GM23338 (cell line): ENCODE results near the gene NDUFS6. TPM values are rescaled to one million over a fixed set of nuclear protein-coding genes. Genes with fewer than 3 reads are reported as not detected.

Source experiments
- ATAC-seq: fragments of 200-7000 bp; cut with Tn5 transposase; 3 replicates; pipeline ENCODE4 v1.9.1; 2020
- DNase-seq: peaks from one replicate; pipeline ENCODE4 v3.0.0-alpha.2; 2015; ENCODE audit warnings: low spot score
- H2AFZ ChIP-seq: fragments of 200-600 bp; sonication (generic); 2 replicates; pipeline ENCODE4 v1.8.0; 2016; ENCODE audit warnings: antibody characterized with exemption, mild to moderate bottlenecking, moderate library complexity
- H3F3A ChIP-seq: fragments of 200-600 bp; sonication (generic); replicated peaks from 2 replicates; pipeline ENCODE4 v1.8.0; 2017; ENCODE audit warnings: antibody characterized with exemption, mixed run types, low read depth
- H3K27ac ChIP-seq: fragments of 200-600 bp; sonication (generic); 2 replicates; pipeline ENCODE4 v1.6.1; 2016; ENCODE audit warnings: low read depth
- H3K27me3 ChIP-seq: fragments of 200-600 bp; sonication (generic); 2 replicates; pipeline ENCODE4 v1.8.0; 2016; ENCODE audit warnings: mild to moderate bottlenecking, mixed run types, moderate library complexity; ENCODE audit not compliant: insufficient read depth
- H3K36me3 ChIP-seq: fragments of 200-600 bp; sonication (generic); 2 replicates; pipeline ENCODE4 v1.8.0; 2016; ENCODE audit warnings: mild to moderate bottlenecking; ENCODE audit not compliant: insufficient read depth
- H3K4me1 ChIP-seq: fragments of 200-600 bp; sonication (generic); 2 replicates; pipeline ENCODE4 v1.8.0; 2016; ENCODE audit warnings: mild to moderate bottlenecking, moderate library complexity; ENCODE audit not compliant: insufficient read depth
- H3K4me2 ChIP-seq: fragments of 200-600 bp; sonication (generic); 2 replicates; pipeline ENCODE4 v1.7.1; 2017; ENCODE audit warnings: mixed run types
- H3K4me3 ChIP-seq: fragments of 200-600 bp; sonication (generic); 2 replicates; pipeline ENCODE4 v1.6.1; 2016; ENCODE audit warnings: mixed run types
- H3K79me2 ChIP-seq: fragments of 200-600 bp; sonication (generic); replicated peaks from 2 replicates; pipeline ENCODE4 v1.8.0; 2017; ENCODE audit warnings: mild to moderate bottlenecking; ENCODE audit not compliant: insufficient read depth
- H3K9me2 ChIP-seq: fragments of 200-600 bp; sonication (generic); 2 replicates; pipeline ENCODE4 v1.8.0; 2017; ENCODE audit not compliant: insufficient read depth
- H4K20me1 ChIP-seq: fragments of 200-600 bp; sonication (generic); replicated peaks from 2 replicates; pipeline ENCODE4 v1.8.0; 2017; ENCODE audit warnings: mild to moderate bottlenecking; ENCODE audit not compliant: insufficient read depth
- H3K27ac Mint-ChIP-seq: 2 replicates; pipeline ENCODE4 v1.8.0; 2020; ENCODE audit warnings: inconsistent platforms, mild to moderate bottlenecking, moderate library complexity, mixed read lengths
- H3K27me3 Mint-ChIP-seq: 3 replicates; pipeline ENCODE4 v1.8.0; 2022; ENCODE audit warnings: low read depth, mild to moderate bottlenecking, moderate library complexity, mixed read lengths, inconsistent platforms; ENCODE audit not compliant: insufficient read depth, poor library complexity
- H3K36me3 Mint-ChIP-seq: 3 replicates; pipeline ENCODE4 v1.8.0; 2021; ENCODE audit warnings: low read depth, mild to moderate bottlenecking, inconsistent platforms, moderate library complexity, mixed read lengths
- H3K4me1 Mint-ChIP-seq: 3 replicates; pipeline ENCODE4 v1.8.0; 2020; ENCODE audit warnings: mild to moderate bottlenecking, inconsistent platforms, mixed read lengths
- H3K4me3 Mint-ChIP-seq: 3 replicates; pipeline ENCODE4 v1.8.0; 2021; ENCODE audit warnings: moderate library complexity, mild to moderate bottlenecking, inconsistent platforms, mixed read lengths
- H3K9me3 Mint-ChIP-seq: 3 replicates; pipeline ENCODE4 v1.8.0; 2020; ENCODE audit warnings: moderate library complexity, mild to moderate bottlenecking, inconsistent platforms, mixed read lengths
- CREB1 ChIP-seq: fragments of 250-450 bp; sonication (Bioruptor Pico); IDR thresholded peaks from 2 replicates; pipeline ENCODE4 v1.5.0; 2020; ENCODE audit warnings: low read depth, mild to moderate bottlenecking, moderate library complexity
- CTCF ChIP-seq, 2 experiments: fragments of 200-600 bp in 1 of 2; sonication (generic) in 1 of 2; conservative IDR thresholded peaks; 2 replicates each; pipeline versions ENCODE4 v1.5.1 to v1.6.1; 2016 to 2017; ENCODE audit warnings: antibody characterized with exemption in 2 of 2, low read depth in 2 of 2, mild to moderate bottlenecking in 2 of 2, moderate library complexity in 1 of 2
- EZH2 ChIP-seq: fragments of 200-600 bp; sonication (generic); IDR thresholded peaks from one replicate; pipeline ENCODE4 v1.8.0; 2017; ENCODE audit warnings: antibody characterized with exemption, mild to moderate bottlenecking, low read depth; ENCODE audit not compliant: unreplicated experiment
- EZH2phosphoT487 ChIP-seq: fragments of 200-600 bp; sonication (generic); IDR thresholded peaks from one replicate; pipeline ENCODE4 v1.8.1; 2018; ENCODE audit warnings: antibody characterized with exemption; ENCODE audit not compliant: unreplicated experiment
- JUNB ChIP-seq: IDR thresholded peaks from one replicate; pipeline ENCODE4 v1.6.1; 2016; ENCODE audit warnings: antibody characterized with exemption; ENCODE audit not compliant: unreplicated experiment
- NANOG ChIP-seq: IDR thresholded peaks from 2 replicates; pipeline ENCODE4 v1.6.1; 2016; ENCODE audit warnings: antibody characterized with exemption, borderline replicate concordance
- POLR2AphosphoS5 ChIP-seq: IDR thresholded peaks from 2 replicates; pipeline ENCODE4 v1.6.1; 2016; ENCODE audit warnings: antibody characterized with exemption, low read depth
- REST ChIP-seq: IDR thresholded peaks from one replicate; pipeline ENCODE4 v1.6.1; 2018; ENCODE audit warnings: antibody characterized with exemption; ENCODE audit not compliant: unreplicated experiment
- STAT1 ChIP-seq: IDR thresholded peaks from one replicate; pipeline ENCODE4 v1.6.1; 2016; ENCODE audit warnings: antibody characterized with exemption; ENCODE audit not compliant: unreplicated experiment
- ZNF114 ChIP-seq: fragments of 250-450 bp; sonication (Bioruptor Pico); IDR thresholded peaks from 2 replicates; pipeline ENCODE4 v1.5.0; 2020; ENCODE audit warnings: mild to moderate bottlenecking, moderate library complexity
- ZNF331 ChIP-seq: fragments of 250-450 bp; sonication (Bioruptor Pico); IDR thresholded peaks from 2 replicates; pipeline ENCODE4 v1.5.0; 2020; ENCODE audit warnings: low read depth, mild to moderate bottlenecking, moderate library complexity
- polyA plus RNA-seq: library from polyadenylated mRNA; unstranded; fragments of >200 nt; fragmentation: Nextera tagmentation; extraction: Ambion mirVana; gene quantifications from 2 replicates; pipeline ENCODE4 v1.2.1, GENCODE V29; 2016
- total RNA-seq: library from RNA; depleted of rRNA; stranded (reverse); fragments of >200 nt; shearing (Covaris generic); gene quantifications from 2 replicates; pipeline ENCODE4 v1.2.3, GENCODE V29; 2014

NDUFS6 gene
- total and polyA plus RNA-seq, 2 experiments from 2014 or later = 94.8 to 289 TPM

GRCh38 chr5:1826235-1826980, 25.2 kb downstream of the NDUFS6 start:
- Histone ChIP-seq H3K4me2 (no peak overlapping the region), H3K27me3 (no peaks in the 10 kb centered on the region), H3K4me1 (peaks cover 7% of the 10 kb centered on the region; the same call in 1 of the 2 replicates), H3K4me3 (no peak overlapping the region), H3K27ac (no peak overlapping the region), H3K9me2 (no peaks in the 10 kb centered on the region), H2AFZ (no peak overlapping the region), H4K20me1 (peaks cover 15% of the 10 kb centered on the region), H3K79me2 (no peaks in the 10 kb centered on the region), H3F3A (no peaks in the 10 kb centered on the region), H3K36me3 (no peaks in the 10 kb centered on the region; the same call in 1 of the 2 replicates)
- DNase-seq = no peak
- TF ChIP-seq CREB1 (CRISPR knock-in tag) = no peak
- peak in 1 of 2 experiments; percentile 27; a peak in 2 of 4 replicates for TF ChIP-seq CTCF (conservative IDR thresholded peaks at IDR 0.05; ENCODE audit: low read depth in 2 of 2)
- no peak for TF ChIP-seq NANOG
- no peak for TF ChIP-seq EZH2
- peaks cover 21% of the 10 kb centered on the region for H3K4me1 Mint-ChIP-seq
- H3K4me3 Mint-ChIP-seq = no peak overlapping the region
- H3K27me3 Mint-ChIP-seq = peaks cover 13% of the 10 kb centered on the region
- H3K9me3 Mint-ChIP-seq = no peaks in the 10 kb centered on the region
- no peak for ATAC-seq
- peaks cover 19% of the 10 kb centered on the region for H3K36me3 Mint-ChIP-seq
- no peak overlapping the region for H3K27ac Mint-ChIP-seq

GRCh38 chr5:1827025-1827885, 26.0 kb downstream of the NDUFS6 start:
- Histone ChIP-seq H3K27ac (no peak overlapping the region), H4K20me1 (peaks cover 15% of the 10 kb centered on the region), H3K27me3 (no peaks in the 10 kb centered on the region), H3K4me3 (peak overlapping the region; percentile 41), H3K9me2 (no peaks in the 10 kb centered on the region), H3K79me2 (no peaks in the 10 kb centered on the region), H3K36me3 (no peaks in the 10 kb centered on the region), H3K4me2 (peak overlapping the region; percentile 60; the same call in 1 of the 2 replicates), H3K4me1 (peaks cover 11% of the 10 kb centered on the region; the same call in 1 of the 2 replicates), H3F3A (no peaks in the 10 kb centered on the region), H2AFZ (peak overlapping the region; percentile 32; the same call in 1 of the 2 replicates)
- Mint-ChIP-seq H3K4me1 (peaks cover 28% of the 10 kb centered on the region), H3K27me3 (peaks cover 13% of the 10 kb centered on the region), H3K4me3 (0 out of 3 replicates have a peak overlapping the region, but pooled peaks have one; percentile 32), H3K36me3 (peaks cover 11% of the 10 kb centered on the region; the same call in 2 of the 3 replicates), H3K27ac (no peak overlapping the region), H3K9me3 (no peaks in the 10 kb centered on the region)
- ATAC-seq (peak; percentile 18), DNase-seq (no peak)
- TF ChIP-seq NANOG (no peak), JUNB (no peak), POLR2AphosphoS5 (no peak), EZH2phosphoT487 (no peak), ZNF114 (CRISPR knock-in tag) (no peak), STAT1 (no peak), ZNF331 (CRISPR knock-in tag) (no peak), REST (no peak), EZH2 (no peak)
